A673 (cell line): Measurements from ENCODE around the gene ZSCAN12. TPM values are rescaled to one million over a fixed set of nuclear protein-coding genes. Genes with fewer than 3 reads are reported as not detected.

Source experiments
- BruUV-seq: library from RNA; stranded (reverse); fragments of 400-500 nt; replicated peaks from 2 replicates; lab custom pipeline; 2021; lab: Mats Ljungman, UMichigan
- CTCF ChIA-PET: fragments of 300-600 bp; sonication (Branson Sonifier 250); formaldehyde crosslinking; loops from one replicate; lab custom pipeline; 2022; ENCODE audit warnings: antibody characterized with exemption; lab: Charles Lee
- POLR2A ChIA-PET: fragments of 300-600 bp; sonication (Branson Sonifier 250); formaldehyde crosslinking; loops from one replicate; lab custom pipeline; 2022; ENCODE audit warnings: antibody characterized with exemption; ENCODE audit not compliant: low non-redundant PET; lab: Charles Lee
- DNase-seq: peaks from one replicate; pipeline ENCODE4 v3.0.0-alpha.2; 2015; ENCODE audit warnings: low spot score
- H3K27ac ChIP-seq: fragments of 200-600 bp; sonication (generic); 2 replicates; pipeline ENCODE4 v1.5.1; 2016; ENCODE audit warnings: mixed run types, low read depth, mild to moderate bottlenecking, mixed read lengths, antibody characterized with exemption, low read length; ENCODE audit not compliant: poor library complexity, severe bottlenecking
- H3K27me3 ChIP-seq: fragments of 200-600 bp; sonication (generic); replicated peaks from 2 replicates; pipeline ENCODE4 v1.6.1; 2017; ENCODE audit warnings: mixed run types, low read depth, mild to moderate bottlenecking, mixed read lengths, antibody characterized with exemption, low read length; ENCODE audit not compliant: insufficient read depth, poor library complexity
- H3K36me3 ChIP-seq: fragments of 200-600 bp; sonication (generic); 2 replicates; pipeline ENCODE4 v1.6.1; 2016; ENCODE audit warnings: mixed run types, mild to moderate bottlenecking, mixed read lengths, antibody characterized with exemption, low read length; ENCODE audit not compliant: insufficient read depth, poor library complexity, severe bottlenecking
- H3K4me1 ChIP-seq: fragments of 200-600 bp; sonication (generic); 2 replicates; pipeline ENCODE4 v1.6.1; 2017; ENCODE audit warnings: mixed run types, mild to moderate bottlenecking, mixed read lengths, antibody characterized with exemption, low read length; ENCODE audit not compliant: insufficient read depth, poor library complexity, severe bottlenecking
- H3K4me3 ChIP-seq: fragments of 200-600 bp; sonication (generic); 2 replicates; pipeline ENCODE4 v1.5.1; 2016; ENCODE audit warnings: low read depth, mixed run types, mild to moderate bottlenecking, mixed read lengths, low read length; ENCODE audit not compliant: poor library complexity, severe bottlenecking
- H3K9me3 ChIP-seq: fragments of 200-600 bp; sonication (generic); 2 replicates; pipeline ENCODE4 v1.6.1; 2016; ENCODE audit warnings: mixed run types, low read depth, mild to moderate bottlenecking, mixed read lengths, antibody characterized with exemption, low read length; ENCODE audit not compliant: poor library complexity, severe bottlenecking
- EZH2 ChIP-seq: fragments of 200-600 bp; sonication (generic); IDR thresholded peaks from 2 replicates; pipeline ENCODE4 v1.6.1; 2017; ENCODE audit warnings: borderline replicate concordance, low read depth, mild to moderate bottlenecking, mixed read lengths, antibody characterized with exemption, low read length; ENCODE audit not compliant: poor library complexity, severe bottlenecking
- intact Hi-C: fragments of 100-400 bp; cut with micrococcal nuclease; formaldehyde crosslinking; loops from one replicate; pipeline ENCODE4 v1.10.0; 2022; ENCODE audit not compliant: unreplicated experiment
- total RNA-seq: library from RNA; stranded (reverse); gene quantifications from 2 replicates; pipeline ENCODE4 v1.2.3, GENCODE V29; 2021
- TF ChIP-seq, protein P1 (sequence below): fragments of 300-800, 200-600 bp; sonication (generic); conservative IDR thresholded peaks from 2 replicates; pipeline ENCODE4 v1.5.1; 2017; ENCODE audit warnings: low read depth, mild to moderate bottlenecking, antibody characterized with exemption, low read length, moderate library complexity, mixed read lengths

The ZSCAN12 gene
- total RNA-seq, 1 experiment from 2014 or later, result 13.1 TPM

DNA sequence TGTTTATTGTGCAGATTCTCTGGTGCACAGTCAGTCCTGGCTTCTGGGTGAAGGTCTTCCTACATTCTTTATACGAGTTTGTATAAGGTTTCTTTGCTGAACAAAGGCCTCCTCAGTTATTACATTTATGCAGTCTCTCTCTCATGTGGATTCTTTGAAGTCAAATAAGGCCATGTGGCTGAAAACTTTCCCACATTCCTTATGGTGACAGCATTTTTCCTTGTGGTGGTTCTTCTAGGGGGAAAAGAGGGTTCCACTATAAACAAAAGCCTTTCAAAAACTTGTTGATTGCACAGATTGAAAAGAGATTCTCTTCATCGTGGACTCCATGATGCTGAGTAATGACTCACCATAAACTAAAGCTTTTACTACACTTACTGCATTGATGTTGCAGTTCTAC is 19.2 kb downstream of the ZSCAN12 start:
- no TSS peak for BruUV-seq
- H3K27me3 ChIP-seq, result no peaks in the 10 kb centered on the region
- H3K4me3 ChIP-seq, result no peak overlapping the region
- H3K9me3 ChIP-seq, result no peaks in the 10 kb centered on the region
- peaks cover 30% of the 10 kb centered on the region for H3K36me3 ChIP-seq
- intact Hi-C loops, result no loop called here
- no peak overlapping the region for H3K27ac ChIP-seq
- ChIA-PET POLR2A (no interaction called here), CTCF (no interaction called here)
- H3K4me1 ChIP-seq, result no peaks in the 10 kb centered on the region
- TF ChIP-seq EZH2, result no peak
- TF ChIP-seq, protein P1, sequence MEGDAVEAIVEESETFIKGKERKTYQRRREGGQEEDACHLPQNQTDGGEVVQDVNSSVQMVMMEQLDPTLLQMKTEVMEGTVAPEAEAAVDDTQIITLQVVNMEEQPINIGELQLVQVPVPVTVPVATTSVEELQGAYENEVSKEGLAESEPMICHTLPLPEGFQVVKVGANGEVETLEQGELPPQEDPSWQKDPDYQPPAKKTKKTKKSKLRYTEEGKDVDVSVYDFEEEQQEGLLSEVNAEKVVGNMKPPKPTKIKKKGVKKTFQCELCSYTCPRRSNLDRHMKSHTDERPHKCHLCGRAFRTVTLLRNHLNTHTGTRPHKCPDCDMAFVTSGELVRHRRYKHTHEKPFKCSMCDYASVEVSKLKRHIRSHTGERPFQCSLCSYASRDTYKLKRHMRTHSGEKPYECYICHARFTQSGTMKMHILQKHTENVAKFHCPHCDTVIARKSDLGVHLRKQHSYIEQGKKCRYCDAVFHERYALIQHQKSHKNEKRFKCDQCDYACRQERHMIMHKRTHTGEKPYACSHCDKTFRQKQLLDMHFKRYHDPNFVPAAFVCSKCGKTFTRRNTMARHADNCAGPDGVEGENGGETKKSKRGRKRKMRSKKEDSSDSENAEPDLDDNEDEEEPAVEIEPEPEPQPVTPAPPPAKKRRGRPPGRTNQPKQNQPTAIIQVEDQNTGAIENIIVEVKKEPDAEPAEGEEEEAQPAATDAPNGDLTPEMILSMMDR, result no peak
- no peak for DNase-seq

GRCh38 chr6:28378644-28379043 is 20.9 kb downstream of the ZSCAN12 start:
- Histone ChIP-seq H3K4me3 (no peak overlapping the region), H3K36me3 (peaks cover 30% of the 10 kb centered on the region), H3K4me1 (no peaks in the 10 kb centered on the region), H3K27ac (no peak overlapping the region), H3K27me3 (no peaks in the 10 kb centered on the region), H3K9me3 (no peaks in the 10 kb centered on the region)
- TF ChIP-seq EZH2, result no peak
- TF ChIP-seq, protein P1, result no peak
- no TSS peak for BruUV-seq
- POLR2A ChIA-PET, result no interaction called here
- DNase-seq, result no peak
- CTCF ChIA-PET, result no interaction called here
- intact Hi-C loops, result no loop called here

DNA sequence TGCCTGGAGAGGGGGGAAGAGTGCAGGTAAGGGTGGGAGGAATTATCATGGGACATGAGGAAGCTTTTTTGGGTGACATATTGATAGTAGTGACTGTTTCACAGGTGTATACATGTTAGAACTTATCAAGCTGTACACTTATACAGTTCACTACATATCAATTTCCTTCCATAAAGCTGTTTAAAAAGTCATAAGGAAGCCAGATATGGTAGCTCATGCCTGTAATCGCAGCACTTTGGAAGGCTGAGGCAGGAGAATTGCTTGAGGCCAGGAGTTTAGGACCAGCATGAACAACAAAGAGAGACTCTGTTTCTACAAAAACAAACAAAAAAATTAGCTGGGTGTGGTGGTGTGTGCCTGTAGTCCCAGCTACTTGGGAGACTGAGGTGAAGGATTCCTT is 21.7 kb downstream of the ZSCAN12 start:
- Histone ChIP-seq H3K27me3 (no peaks in the 10 kb centered on the region), H3K9me3 (no peaks in the 10 kb centered on the region), H3K27ac (no peak overlapping the region), H3K36me3 (peaks cover 30% of the 10 kb centered on the region), H3K4me1 (no peaks in the 10 kb centered on the region), H3K4me3 (no peak overlapping the region)
- TF ChIP-seq EZH2, result no peak
- TF ChIP-seq, protein P1, result no peak
- no peak for DNase-seq
- intact Hi-C loops, result no loop called here
- ChIA-PET CTCF (no interaction called here), POLR2A (no interaction called here)
- BruUV-seq, result no TSS peak
